GM21576 (cell line): Measurements from ENCODE around the gene LHX1.

Experiments
- ATAC-seq: cut with Tn5 transposase; IDR thresholded peaks from one replicate; pipeline ENCODE4 v1.9.1; 2021; ENCODE audit warnings: mild to moderate bottlenecking, moderate library complexity; ENCODE audit not compliant: unreplicated experiment

LHX1 gene

DNA sequence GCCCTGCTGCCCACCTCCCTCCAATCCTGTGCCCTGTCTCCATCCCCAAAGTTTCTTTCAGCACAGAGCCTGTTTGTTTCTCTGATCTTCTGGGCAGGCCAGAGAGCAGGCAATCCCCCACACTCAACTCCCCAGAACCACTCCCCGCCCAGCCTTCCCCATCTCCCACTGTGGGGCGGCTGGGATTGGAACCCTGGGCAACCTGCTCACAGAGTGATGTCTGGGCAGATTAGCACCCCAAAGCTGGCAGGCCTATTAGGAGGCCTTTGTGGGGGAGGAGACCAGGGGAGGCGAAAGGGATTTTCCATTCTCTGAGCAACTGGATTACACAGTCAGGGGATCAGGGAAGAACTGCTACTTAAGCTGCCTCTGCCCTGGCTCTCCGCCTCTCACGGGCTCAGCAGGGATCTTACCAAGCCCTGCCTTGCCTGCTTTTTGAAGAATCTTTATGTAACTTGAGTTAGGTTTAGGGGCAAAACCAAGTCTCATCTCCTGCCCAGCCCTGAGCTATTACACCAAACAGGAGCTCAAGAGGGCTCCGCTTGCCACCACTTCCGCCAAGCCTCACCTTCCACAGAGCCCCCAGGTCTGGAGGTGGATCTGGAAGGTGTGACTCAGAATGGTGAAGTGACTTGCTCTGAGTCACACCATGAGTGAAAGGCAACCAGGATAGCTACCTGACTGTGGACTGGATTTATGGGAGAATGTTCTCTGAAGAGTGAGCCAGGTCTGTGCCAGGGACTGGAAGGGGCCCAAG lies 16.0 kb upstream of the LHX1 start:
- ATAC-seq, result no peak

GRCh38 chr17:36922175-36922574 lies 15.1 kb upstream of the LHX1 start:
- ATAC-seq, result no peak

DNA sequence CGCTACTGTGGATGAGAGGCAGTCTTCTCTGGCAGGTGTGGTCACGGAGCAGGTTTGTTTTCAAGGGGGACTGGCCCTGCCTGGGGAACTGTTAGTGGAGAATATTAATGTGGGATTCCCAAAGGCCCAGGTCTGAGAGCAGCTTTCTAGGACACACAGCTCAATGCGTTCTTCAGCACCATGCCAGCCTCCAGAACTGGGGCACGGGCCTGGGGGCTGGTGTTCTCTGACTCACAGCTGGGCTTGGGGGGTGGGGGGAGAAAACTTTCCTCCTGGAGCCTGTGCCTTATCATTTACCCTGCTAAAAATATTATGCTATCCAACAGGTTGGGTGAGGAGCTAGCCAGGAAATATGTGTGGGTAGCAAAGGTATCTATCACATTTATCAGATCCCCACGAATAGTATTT lies 13.5 kb upstream of the LHX1 start:
- ATAC-seq, result no peak

DNA sequence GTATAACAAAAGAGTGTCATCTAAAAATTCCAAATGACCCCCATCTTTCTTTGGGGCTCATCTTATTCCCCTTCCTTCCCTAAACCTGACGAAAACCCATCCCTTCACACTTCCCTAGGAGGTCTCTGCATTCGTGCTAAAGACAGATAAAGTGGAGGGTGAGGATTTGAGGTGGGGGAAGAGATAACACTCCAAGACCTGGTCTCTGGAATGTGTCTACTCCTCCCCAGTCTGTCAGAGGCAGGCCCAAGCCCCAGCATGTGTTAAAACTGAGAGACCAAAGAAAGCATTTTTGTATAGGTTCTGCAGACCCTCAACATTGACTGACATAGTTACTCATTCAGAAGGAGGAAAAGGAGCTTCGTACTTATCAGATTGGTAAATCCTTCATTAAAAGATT lies 11.0 kb upstream of the LHX1 start:
- ATAC-seq, result no peak

- ATAC-seq, result no peak
These were observed 10.6 kb upstream of the LHX1 start for GRCh38 chr17:36926701-36927100.

DNA sequence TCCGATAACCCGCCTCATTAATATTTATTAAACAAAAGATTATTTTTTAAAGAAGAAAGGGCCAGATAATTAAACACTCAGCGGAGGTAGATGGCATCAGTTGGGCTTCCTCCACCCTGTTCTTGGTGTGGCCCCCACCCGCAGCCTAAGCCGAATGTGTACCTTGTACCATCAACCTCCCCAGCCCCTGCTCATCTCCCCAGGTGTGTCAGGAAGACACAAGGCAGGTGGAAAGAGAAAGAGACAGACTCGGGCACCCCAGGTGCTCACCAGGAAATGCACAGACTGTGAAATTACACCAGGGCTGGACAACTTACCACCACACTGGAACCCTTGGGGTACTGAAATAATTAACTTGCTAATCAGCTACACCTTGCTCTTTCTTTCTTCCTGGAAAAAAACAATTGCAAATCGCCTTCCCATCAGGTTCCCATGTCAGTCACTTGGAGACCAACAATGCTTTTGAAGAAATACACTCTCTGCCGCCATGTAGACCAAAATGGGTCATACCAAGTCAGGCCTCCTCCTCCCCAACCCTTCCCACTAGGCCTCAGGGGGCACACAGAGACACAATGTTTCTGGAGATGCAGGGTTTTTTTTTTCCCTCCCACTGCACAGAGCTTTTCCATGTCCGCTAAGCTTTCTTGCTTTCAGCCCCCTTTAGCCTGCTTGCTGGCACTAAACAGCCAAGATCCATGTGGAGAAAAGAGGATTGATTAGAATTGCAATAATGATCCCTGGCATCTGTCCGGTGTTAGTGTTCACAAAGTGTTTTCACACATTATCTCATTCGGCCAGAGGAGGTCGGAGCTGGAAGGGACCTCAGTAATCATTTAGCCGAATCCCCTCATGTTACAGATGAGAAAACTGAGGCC lies 8.6 kb upstream of the LHX1 start:
- no peak for ATAC-seq

GRCh38 chr17:36929851-36930582 lies 7.3 kb upstream of the LHX1 start:
- no peak for ATAC-seq

DNA sequence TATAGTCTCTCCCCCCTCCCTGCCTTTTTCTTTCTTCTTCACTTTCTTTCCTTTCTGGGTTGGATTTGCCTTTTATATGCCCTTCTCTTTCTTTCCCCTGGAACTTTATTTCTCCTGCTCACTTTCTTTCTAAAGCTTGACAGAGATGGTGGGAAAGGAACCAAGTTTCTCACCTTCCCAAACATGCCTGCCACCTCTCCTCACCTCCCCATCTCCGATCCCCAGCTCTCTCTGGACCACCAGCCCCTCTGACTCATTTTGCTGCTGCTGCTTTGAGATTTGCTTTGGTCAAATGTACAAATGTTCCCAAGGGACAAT lies 6.7 kb upstream of the LHX1 start:
- no peak for ATAC-seq

DNA sequence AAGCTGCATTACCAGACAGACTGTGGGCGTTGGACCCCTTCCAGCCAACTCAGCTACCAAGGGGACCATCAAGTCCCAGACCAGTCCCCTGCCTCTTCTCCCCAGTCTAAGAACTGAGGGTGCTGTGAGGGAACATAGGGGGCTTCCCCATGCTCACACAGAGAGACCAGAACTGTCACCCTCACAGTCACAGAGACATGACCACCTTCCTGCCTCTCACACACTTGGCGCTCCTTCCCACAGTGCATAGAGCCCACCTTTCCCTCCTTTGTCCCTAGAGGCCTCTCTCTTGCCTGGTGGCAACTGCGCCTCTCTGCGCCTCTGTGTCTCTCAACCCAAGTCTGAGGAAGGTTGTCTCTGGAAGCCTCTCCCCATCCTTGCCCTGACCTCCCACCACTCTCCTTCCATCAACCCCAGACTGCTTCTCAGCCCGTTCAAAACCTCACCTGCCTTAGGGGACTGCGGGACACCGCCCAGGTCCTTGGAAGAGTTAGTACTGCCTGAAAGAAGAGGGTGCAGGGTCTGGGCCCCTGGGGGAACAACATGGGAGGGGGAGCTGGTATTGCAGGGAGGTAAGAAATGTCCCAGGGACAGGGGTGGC lies 6.1 kb upstream of the LHX1 start:
- no peak for ATAC-seq

DNA sequence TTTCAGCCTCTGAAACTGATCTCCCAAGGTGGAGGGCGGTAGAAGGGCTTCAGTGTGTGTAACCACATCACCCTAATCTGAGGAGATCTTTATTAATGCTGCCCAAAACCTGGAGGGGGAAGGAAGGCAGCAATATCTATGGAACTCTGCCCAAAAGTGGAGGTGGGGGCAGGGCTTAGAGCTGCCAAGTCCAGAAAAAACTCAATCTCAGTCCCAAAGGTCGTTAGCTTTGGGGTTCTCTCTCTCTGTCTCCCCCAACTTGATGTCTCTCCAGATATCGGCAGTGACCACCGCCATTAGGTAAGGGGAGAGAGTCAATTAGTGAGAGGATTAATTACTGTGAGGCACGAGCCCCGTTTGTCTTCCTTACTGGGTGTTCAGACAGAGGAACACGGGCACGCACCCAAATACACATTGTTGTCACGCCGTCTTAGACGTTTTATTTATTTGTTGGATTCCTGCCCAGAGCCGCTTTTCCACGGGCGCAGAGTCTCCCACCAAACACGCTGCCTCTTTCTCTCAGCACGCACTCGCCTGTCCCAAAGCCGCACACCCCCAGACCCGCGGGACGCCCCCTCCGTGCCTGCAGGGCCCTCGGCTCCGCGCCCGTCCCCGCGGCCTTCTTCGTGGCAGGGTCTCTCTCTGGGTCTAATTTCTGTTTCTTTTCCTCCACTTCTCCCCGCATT lies 5.4 kb upstream of the LHX1 start:
- ATAC-seq, result no peak

- ATAC-seq, result no peak
These were observed 4.9 kb upstream of the LHX1 start for GRCh38 chr17:36932383-36932693.

DNA sequence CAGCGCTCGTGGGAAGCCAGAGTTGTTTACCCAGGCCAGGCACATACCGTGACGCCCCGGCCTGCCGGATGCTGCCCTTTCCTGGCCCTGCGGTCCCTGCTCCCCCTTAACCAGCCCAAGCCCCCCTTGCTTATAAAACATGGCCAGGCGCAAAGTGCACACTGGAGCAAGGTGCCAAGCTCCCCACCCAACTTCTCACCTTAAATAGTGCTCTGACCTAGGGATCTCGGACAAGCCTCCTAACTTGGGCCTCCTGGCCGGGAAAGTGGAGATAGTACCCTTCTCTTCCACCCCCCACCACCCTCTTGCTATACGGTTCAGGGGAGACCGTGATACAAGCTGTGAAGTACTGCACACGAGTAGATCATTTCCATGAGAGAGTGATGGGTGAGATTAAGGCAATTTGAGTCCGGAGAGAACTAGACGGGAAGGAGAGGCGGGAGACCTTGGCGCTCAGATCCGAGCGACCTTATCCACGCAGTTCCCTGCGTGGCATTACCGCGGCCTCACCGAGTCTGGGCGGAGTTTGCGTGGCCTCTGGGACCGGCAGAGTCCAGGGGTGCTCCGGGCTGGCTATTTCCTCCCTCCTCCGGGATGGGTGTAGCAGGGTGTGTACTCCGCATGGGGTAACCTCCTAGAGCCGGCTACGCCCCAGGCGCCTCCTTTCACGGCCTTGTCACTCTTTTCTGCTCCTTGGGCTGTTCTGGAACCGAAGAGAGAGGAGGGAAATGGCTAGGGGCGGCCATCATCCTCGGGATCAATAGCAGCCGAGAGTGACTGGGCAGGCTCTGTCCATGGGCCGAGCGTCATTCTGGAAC lies 4.4 kb upstream of the LHX1 start:
- no peak for ATAC-seq

DNA sequence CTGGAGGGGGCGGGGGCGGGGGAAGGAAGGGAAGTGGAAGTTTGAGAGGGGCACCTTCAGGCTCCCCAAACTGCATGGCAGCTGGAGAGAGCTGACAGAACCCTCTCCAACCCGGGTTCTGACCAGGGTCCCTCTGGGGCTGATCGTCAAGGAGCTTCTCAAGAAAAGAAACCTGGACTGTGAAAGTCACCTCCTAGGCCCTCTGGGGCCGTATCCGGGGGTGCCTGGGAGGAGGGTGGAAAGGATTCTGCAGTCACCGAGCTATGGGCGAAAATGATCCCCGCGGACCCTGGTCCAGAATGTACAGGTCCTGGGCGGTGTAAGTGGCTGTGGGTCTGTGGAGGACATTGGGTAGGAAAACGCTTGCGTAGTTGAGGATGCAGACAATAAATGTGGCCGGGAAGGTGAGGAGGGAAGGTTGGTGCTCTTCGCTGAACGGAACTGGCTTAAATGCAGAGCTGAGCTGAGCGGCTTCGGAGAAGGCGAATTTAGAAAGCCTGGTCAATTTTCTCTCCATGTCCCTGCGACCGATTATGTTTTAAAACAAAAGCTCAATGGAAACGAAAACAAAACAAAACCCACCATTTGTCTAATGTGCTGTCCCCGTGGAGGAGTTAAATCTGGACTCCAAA lies 3.6 kb upstream of the LHX1 start:
- no peak for ATAC-seq

DNA sequence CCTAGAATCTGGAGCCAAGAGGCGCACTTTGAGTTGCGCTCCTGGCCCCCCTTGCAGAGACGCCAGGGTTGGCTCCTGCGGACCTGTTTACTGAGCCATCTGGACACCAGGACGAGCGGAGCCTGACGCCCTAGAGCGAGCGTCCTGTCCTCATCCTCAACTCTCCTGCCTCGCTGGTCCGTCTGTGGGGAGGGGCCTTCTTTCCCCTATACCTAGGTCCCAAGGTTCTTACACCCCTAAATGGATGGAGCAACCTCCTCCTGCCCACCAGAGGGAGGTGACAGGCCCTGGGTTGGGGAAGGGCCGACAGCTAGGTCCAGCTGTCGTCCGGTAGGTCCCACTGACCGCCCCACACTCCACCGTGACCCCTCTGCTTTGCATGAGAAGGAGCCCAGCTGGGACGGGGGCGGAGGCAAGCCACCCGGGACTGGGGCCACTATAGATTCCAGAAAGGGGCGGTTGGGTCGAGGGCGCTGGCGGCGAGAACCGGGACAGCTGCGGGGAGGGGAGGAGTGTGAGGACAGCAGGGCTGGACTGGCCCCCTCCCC lies 3.1 kb upstream of the LHX1 start:
- no peak for ATAC-seq

DNA sequence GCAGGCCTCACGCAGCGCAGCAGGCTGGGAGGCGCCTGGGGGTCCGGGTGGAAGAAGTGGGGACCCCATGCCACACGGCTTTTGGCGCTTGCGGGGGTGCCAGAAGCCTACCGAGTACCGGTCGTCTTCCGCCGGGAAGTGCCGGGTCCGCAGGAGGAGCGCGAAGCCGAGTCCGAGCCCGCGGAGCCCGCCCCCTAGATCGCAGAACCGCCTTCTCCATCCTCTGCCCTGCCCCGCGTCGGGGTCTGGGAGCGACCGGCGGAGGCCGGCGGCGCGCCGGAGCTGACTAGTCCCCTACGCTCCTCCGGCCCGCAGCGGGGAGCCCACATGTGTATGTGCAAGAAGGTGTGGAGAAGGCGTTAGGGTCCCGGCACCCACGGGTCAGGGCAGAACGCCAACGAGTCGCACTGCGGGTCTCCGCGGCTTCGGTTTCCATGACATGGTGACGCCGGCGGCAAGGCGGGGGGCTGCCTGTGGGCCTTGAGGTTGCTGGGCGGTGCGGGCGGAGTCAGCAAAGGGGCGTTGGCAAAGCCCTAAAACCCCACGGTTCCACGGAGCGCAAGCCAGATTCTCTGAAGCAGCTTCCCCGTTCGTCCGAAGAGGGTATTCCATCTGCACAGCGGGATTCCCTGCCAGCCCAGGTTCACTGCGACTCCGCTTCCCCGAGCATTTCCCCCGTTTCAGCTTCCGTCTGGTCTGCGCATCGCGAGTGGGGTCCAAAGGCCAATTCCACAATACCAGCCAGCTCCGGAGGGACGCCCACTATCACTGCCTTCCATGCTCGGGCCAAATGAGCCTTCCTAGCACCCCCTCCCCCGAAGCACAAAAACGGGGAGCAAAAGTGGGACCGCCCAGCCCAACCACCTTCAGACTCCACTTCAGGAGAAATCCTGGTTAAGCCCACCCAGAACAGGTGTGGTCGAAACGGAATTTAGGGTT lies 2.3 kb upstream of the LHX1 start:
- no peak for ATAC-seq

- no peak for ATAC-seq
These were observed 1.4 kb upstream of the LHX1 start for GRCh38 chr17:36935671-36936454.

- no peak for ATAC-seq
These were observed 747 bp upstream of the LHX1 start for GRCh38 chr17:36936455-36937000.
